Activated CD8-positive, alpha-beta T cell treated with anti-CD3 and anti-CD28 coated beads for 36 hours (primary cell): Measurements from ENCODE around the gene ABHD15. TPM values are rescaled to one million over a fixed set of nuclear protein-coding genes. Genes with fewer than 3 reads are reported as not detected.

ENCODE experiments used
- ATAC-seq: fragments of 200-7000 bp; cut with Tn5 transposase; one replicate; pipeline ENCODE4 v1.10.0; 2021; ENCODE audit warnings: mild to moderate bottlenecking, moderate library complexity
- CTCF ChIA-PET: fragments of 350-600 bp; sonication (Branson Sonifier 250); formaldehyde crosslinking; loops from one replicate; lab custom pipeline; 2021; ENCODE audit warnings: antibody characterized with exemption; lab: Charles Lee
- POLR2A ChIA-PET: fragments of 350-600 bp; sonication (Branson Sonifier 250); formaldehyde crosslinking; loops from one replicate; lab custom pipeline; 2021; ENCODE audit warnings: antibody characterized with exemption; lab: Charles Lee
- DNase-seq: peaks from one replicate; pipeline ENCODE4 v3.0.0-alpha.2; 2020
- H3K27ac Mint-ChIP-seq: one replicate; pipeline ENCODE4 v1.8.0; 2021; ENCODE audit warnings: mild to moderate bottlenecking, mixed read lengths
- H3K27me3 Mint-ChIP-seq: one replicate; pipeline ENCODE4 v1.8.0; 2021; ENCODE audit warnings: mixed read lengths
- H3K36me3 Mint-ChIP-seq: one replicate; pipeline ENCODE4 v1.8.0; 2021; ENCODE audit warnings: low read depth, mixed read lengths
- H3K4me1 Mint-ChIP-seq: one replicate; pipeline ENCODE4 v1.8.0; 2021; ENCODE audit warnings: low read depth, mixed read lengths
- H3K4me3 Mint-ChIP-seq: one replicate; pipeline ENCODE4 v1.8.0; 2021; ENCODE audit warnings: mild to moderate bottlenecking, moderate library complexity, mixed read lengths
- H3K9me3 Mint-ChIP-seq: one replicate; pipeline ENCODE4 v1.8.0; 2021; ENCODE audit warnings: mixed read lengths
- intact Hi-C: fragments of 100-400 bp; cut with micrococcal nuclease; formaldehyde crosslinking; loops from one replicate; pipeline ENCODE4 v1.10.0; 2022
- total RNA-seq, 2 experiments: library from RNA; stranded (reverse); gene quantifications; one replicate each; pipeline ENCODE4 v1.2.3, GENCODE V29; 2021
- TF ChIP-seq, protein P1 (sequence below): fragments of 200-600 bp; IDR thresholded peaks from one replicate; pipeline ENCODE4 v1.8.0; 2022; ENCODE audit warnings: antibody characterized with exemption, mild to moderate bottlenecking

ABHD15 gene
- total RNA-seq, 2 experiments from 2014 or later: 9.7 to 10.1 TPM

DNA sequence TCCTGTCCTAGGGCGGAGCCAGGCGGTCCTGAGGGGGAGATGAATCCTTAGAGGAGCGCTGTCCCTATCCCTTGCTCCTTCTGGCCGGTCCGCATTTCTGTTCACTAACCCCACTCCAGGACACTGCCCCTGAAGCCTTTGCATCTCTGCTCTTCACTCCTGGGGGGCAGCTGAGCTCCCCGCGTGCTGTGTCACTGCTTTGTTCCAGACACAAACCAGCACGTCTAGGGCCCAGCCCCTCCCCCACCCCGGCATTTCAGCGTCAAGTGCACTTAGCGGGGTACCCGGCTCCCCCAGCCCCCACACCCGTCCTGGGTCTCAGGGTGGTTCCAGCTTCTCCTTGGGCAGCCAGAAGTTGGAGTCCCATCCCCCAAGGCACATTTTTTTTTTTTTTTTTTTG, 47.0 kb upstream of the ABHD15 start:
- Mint-ChIP-seq H3K27me3 (peaks cover 2% of the 10 kb centered on the region), H3K36me3 (no peaks in the 10 kb centered on the region), H3K4me1 (peaks cover 32% of the 10 kb centered on the region), H3K27ac (no peak overlapping the region), H3K9me3 (no peaks in the 10 kb centered on the region), H3K4me3 (peak overlapping the region; percentile 24)
- ATAC-seq (no peak), DNase-seq (no peak)
- ChIA-PET CTCF (interaction anchor here (1.0 to 8.5 kb wide), 11 partner anchors 11 to 317 kb away, joined by 3 to 172 read pairs (median 8); partner anchors contain the start of genes ABHD15, ANKRD13B, GIT1 and SSH2), POLR2A (interaction anchor here (0.8 to 3.4 kb wide), 5 partner anchors 9 to 47 kb away, joined by 3 to 19 read pairs (median 5); partner anchors contain the start of genes ABHD15 and CORO6)
- TF ChIP-seq, protein P1, sequence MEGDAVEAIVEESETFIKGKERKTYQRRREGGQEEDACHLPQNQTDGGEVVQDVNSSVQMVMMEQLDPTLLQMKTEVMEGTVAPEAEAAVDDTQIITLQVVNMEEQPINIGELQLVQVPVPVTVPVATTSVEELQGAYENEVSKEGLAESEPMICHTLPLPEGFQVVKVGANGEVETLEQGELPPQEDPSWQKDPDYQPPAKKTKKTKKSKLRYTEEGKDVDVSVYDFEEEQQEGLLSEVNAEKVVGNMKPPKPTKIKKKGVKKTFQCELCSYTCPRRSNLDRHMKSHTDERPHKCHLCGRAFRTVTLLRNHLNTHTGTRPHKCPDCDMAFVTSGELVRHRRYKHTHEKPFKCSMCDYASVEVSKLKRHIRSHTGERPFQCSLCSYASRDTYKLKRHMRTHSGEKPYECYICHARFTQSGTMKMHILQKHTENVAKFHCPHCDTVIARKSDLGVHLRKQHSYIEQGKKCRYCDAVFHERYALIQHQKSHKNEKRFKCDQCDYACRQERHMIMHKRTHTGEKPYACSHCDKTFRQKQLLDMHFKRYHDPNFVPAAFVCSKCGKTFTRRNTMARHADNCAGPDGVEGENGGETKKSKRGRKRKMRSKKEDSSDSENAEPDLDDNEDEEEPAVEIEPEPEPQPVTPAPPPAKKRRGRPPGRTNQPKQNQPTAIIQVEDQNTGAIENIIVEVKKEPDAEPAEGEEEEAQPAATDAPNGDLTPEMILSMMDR: no peak
- intact Hi-C loops: no loop called here

GRCh38 chr17:29613352-29613837, 46.6 kb upstream of the ABHD15 start:
- CTCF ChIA-PET: interaction anchor here (0.6 to 8.5 kb wide), 15 partner anchors 9 to 317 kb away, joined by 3 to 172 read pairs (median 5); partner anchors contain the start of genes ABHD15, ANKRD13B, GIT1 and SSH2
- intact Hi-C loops: no loop called here
- Mint-ChIP-seq H3K27ac (no peak overlapping the region), H3K9me3 (no peaks in the 10 kb centered on the region), H3K36me3 (no peaks in the 10 kb centered on the region), H3K27me3 (peaks cover 2% of the 10 kb centered on the region), H3K4me3 (no peak overlapping the region), H3K4me1 (peaks cover 31% of the 10 kb centered on the region)
- POLR2A ChIA-PET: interaction anchor here (0.8 to 3.4 kb wide), 5 partner anchors 10 to 46 kb away, joined by 3 to 19 read pairs (median 5); partner anchors contain the start of genes ABHD15 and CORO6
- DNase-seq (peak; percentile 97), ATAC-seq (peak; percentile 45)
- TF ChIP-seq, protein P1: peak; percentile 89

DNA sequence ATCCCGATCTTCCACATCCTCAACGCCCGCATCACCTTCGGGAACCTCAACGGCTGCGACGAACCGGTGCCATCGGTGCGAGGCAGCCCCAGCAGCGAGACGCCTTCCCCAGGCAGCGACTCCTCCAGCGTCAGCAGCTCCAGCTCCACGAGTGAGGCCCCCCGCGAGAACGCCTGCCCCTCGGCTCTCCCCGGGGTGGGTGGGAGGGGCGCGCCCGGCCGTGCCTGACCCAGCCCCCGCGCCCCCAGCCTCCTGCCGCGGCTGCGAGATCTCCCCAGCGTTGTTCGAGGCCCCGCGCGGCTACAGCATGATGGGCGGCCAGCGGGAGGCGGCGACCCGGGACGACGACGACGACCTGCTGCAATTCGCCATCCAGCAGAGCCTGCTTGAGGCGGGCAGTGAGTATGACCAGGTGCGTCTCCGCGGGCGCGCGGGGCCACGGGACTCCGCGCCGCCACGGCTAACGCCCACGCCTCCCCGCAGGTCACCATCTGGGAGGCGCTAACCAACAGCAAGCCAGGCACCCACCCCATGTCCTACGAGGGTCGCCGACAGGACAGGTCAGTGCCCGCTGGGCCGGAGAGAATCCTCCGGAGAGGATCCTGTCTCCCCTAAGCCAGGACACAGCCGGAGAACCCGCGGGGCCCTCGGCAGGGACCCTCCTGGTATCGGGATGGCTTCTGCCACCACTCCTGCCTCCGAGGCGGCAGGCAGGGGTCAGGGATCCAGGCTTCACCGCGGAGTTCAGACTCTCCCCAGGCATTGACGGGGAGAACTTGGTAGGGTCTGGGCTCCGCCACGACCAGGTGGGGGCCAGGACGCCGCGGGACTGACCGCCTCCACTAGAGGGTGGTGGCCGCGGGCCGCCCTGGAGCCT, 45.8 kb upstream of the ABHD15 start:
- Mint-ChIP-seq H3K9me3 (no peaks in the 10 kb centered on the region), H3K27ac (no peak overlapping the region), H3K4me1 (peaks cover 31% of the 10 kb centered on the region), H3K36me3 (no peaks in the 10 kb centered on the region), H3K27me3 (peaks cover 2% of the 10 kb centered on the region), H3K4me3 (peak overlapping the region; percentile 21)
- ChIA-PET CTCF (interaction anchor here (0.6 to 8.5 kb wide), 16 partner anchors 8 to 318 kb away, joined by 3 to 172 read pairs (median 4); partner anchors contain the start of genes ABHD15, ANKRD13B, GIT1 and SSH2), POLR2A (interaction anchor here (0.6 to 1.9 kb wide), 9 partner anchors 11 to 45 kb away, joined by 3 to 6 read pairs (median 3); partner anchors contain the start of genes ABHD15 and CORO6)
- ATAC-seq (no peak), DNase-seq (no peak)
- intact Hi-C loops: no loop called here
- TF ChIP-seq, protein P1: no peak

DNA sequence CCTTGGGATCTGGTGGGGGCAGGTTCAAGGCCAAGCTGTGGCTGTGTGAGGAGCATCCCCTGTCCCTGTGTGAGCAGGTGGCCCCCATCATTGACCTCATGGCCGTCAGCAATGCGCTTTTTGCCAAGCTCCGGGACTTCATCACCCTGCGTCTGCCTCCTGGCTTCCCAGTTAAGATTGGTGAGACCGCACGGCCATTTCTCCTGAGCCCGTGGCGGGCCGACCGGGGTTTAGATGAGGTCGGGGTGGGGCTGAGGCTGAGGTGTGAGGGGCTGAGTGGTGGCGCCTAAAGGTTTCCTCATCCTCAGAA, 45.2 kb upstream of the ABHD15 start:
- Mint-ChIP-seq H3K36me3 (no peaks in the 10 kb centered on the region), H3K27me3 (peaks cover 2% of the 10 kb centered on the region), H3K4me3 (no peak overlapping the region), H3K4me1 (peaks cover 33% of the 10 kb centered on the region), H3K9me3 (no peaks in the 10 kb centered on the region), H3K27ac (no peak overlapping the region)
- intact Hi-C loops: no loop called here
- CTCF ChIA-PET: interaction anchor here (1.6 to 8.5 kb wide), 2 partner anchors 44 to 168 kb away, joined by 3 to 97 read pairs; partner anchors contain the start of genes ABHD15 and TP53I13
- no peak for DNase-seq
- ATAC-seq: no peak
- POLR2A ChIA-PET: interaction anchor here (0.6 to 1.0 kb wide), 5 partner anchors 20 to 38 kb away, joined by 3 read pairs; no protein-coding TSS in a partner anchor
- TF ChIP-seq, protein P1: no peak
